ENCODE measurements around the gene OR14C36. TPM values are rescaled to one million over a fixed set of nuclear protein-coding genes. Genes with fewer than 3 reads are reported as not detected.
"Not testable (repeated sequence)": the region's sequence is repeated elsewhere in the genome, so short reads cannot be mapped to it uniquely, and the experiment has no call there.

OR14C36 gene
- total RNA-seq, 1 experiment from 2014 or later, result not detected

DNA sequence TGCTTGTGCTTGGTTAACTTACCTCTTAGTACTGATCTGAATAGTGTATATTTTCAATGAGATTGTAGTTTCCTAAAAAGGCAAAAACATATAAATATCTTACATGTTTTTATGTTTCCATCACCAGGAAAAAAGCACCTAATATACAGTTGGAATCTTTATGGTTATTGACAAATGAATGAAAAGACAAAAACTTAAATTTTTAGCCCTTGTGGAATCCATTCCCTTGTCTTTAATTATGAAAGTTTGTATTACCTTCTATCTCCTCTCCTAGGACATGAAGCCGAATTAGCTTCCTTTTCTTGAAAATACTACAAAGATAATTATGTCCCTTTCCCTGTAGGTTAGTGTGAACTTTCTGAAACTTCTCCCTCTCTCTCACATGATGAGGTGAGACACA, 45.3 kb upstream of the OR14C36 start, which contains the start of gene OR2T12:
TSS of gene OR2T12 (minus strand) at position 101 of the 400 bp plus-strand sequence. CDS start 7,846 bp downstream, outside the sequence.
- Histone ChIP-seq H3K4me1 (ENCODE audit: control insufficient read depth in 1 of 2, insufficient read depth in 2 of 2, low read length in 2 of 2) (no peaks in the 10 kb centered on the region), H3K9me2 (ENCODE audit: insufficient read depth) (no peaks in the 10 kb centered on the region), H3K4me2 (ENCODE audit: low read length) (no peak within 1 kb of the TSS), H3K4me3 (replicated peaks in 1 of 2; ENCODE audit: low read depth in 1 of 2, low read length in 2 of 2) (no peak within 1 kb of the TSS), H3K9ac (ENCODE audit: low read length) (no peak within 1 kb of the TSS), H3K36me3 (ENCODE audit: control insufficient read depth in 1 of 2, insufficient read depth in 2 of 2, low read length in 2 of 2) (no peaks in the 10 kb centered on the region), H2AFZ (ENCODE audit: low read depth, low read length, poor library complexity, severe bottlenecking) (no peak within 1 kb of the TSS), H3K79me2 (ENCODE audit: insufficient read depth, low read length) (no peaks in the 10 kb centered on the region), H3K27me3 (ENCODE audit: insufficient read depth, low read length) (no peaks in the 10 kb centered on the region), H3K9me3 (ENCODE audit: control insufficient read depth in 1 of 2, insufficient read depth in 1 of 2, low read depth in 1 of 2, low read length in 2 of 2) (peaks cover 0 to 4% of the 10 kb centered on the region in 2 experiments; a peak in 1 of 4 replicates), H4K20me1 (ENCODE audit: insufficient read depth) (no peaks in the 10 kb centered on the region), H3K27ac (ENCODE audit: low read depth, low read length) (no peak within 1 kb of the TSS)
- ATAC-seq, result no peak
- POLR2A ChIA-PET, result no interaction called here
- TF ChIP-seq CBX3 (IDR thresholded peaks at IDR 0.05; ENCODE audit: low read depth) (no peak), YY1 (IDR thresholded peaks at IDR 0.05; ENCODE audit: extremely low read depth, insufficient replicate concordance, low read depth, low read length) (no peak), SRF (IDR thresholded peaks at IDR 0.05; ENCODE audit: low read depth) (no peak), MAX (IDR thresholded peaks at IDR 0.05) (no peak), POLR2A (IDR thresholded peaks at IDR 0.05; ENCODE audit: borderline replicate concordance, extremely low read depth, insufficient read depth, insufficient read length) (no peak), SIN3A (IDR thresholded peaks at IDR 0.05; ENCODE audit: low read depth) (no peak), FOSL1 (IDR thresholded peaks at IDR 0.05; ENCODE audit: low read depth) (no peak), ELF1 (IDR thresholded peaks at IDR 0.05; ENCODE audit: borderline replicate concordance, low read depth) (no peak), TCF7L2 (IDR thresholded peaks at IDR 0.05; ENCODE audit: borderline replicate concordance, extremely low read depth, insufficient read depth, insufficient read length) (no peak), SP1 (IDR thresholded peaks at IDR 0.05; ENCODE audit: low read depth) (no peak), EZH2phosphoT487 (IDR thresholded peaks at IDR 0.05; ENCODE audit: borderline replicate concordance) (no peak), EZH2 (IDR thresholded peaks at IDR 0.05) (no peak), EGR1 (IDR thresholded peaks at IDR 0.05; ENCODE audit: low read depth) (no peak), ZFX (IDR thresholded peaks at IDR 0.05) (no peak), CEBPB (IDR thresholded peaks at IDR 0.05; ENCODE audit: low read depth) (no peak), RAD21 (IDR thresholded peaks at IDR 0.05; ENCODE audit: low read depth) (no peak)
- TF ChIP-seq, protein P1, sequence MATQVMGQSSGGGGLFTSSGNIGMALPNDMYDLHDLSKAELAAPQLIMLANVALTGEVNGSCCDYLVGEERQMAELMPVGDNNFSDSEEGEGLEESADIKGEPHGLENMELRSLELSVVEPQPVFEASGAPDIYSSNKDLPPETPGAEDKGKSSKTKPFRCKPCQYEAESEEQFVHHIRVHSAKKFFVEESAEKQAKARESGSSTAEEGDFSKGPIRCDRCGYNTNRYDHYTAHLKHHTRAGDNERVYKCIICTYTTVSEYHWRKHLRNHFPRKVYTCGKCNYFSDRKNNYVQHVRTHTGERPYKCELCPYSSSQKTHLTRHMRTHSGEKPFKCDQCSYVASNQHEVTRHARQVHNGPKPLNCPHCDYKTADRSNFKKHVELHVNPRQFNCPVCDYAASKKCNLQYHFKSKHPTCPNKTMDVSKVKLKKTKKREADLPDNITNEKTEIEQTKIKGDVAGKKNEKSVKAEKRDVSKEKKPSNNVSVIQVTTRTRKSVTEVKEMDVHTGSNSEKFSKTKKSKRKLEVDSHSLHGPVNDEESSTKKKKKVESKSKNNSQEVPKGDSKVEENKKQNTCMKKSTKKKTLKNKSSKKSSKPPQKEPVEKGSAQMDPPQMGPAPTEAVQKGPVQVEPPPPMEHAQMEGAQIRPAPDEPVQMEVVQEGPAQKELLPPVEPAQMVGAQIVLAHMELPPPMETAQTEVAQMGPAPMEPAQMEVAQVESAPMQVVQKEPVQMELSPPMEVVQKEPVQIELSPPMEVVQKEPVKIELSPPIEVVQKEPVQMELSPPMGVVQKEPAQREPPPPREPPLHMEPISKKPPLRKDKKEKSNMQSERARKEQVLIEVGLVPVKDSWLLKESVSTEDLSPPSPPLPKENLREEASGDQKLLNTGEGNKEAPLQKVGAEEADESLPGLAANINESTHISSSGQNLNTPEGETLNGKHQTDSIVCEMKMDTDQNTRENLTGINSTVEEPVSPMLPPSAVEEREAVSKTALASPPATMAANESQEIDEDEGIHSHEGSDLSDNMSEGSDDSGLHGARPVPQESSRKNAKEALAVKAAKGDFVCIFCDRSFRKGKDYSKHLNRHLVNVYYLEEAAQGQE (IDR thresholded peaks at IDR 0.05; ENCODE audit: low read depth), result no peak
- TF ChIP-seq, protein P2, sequence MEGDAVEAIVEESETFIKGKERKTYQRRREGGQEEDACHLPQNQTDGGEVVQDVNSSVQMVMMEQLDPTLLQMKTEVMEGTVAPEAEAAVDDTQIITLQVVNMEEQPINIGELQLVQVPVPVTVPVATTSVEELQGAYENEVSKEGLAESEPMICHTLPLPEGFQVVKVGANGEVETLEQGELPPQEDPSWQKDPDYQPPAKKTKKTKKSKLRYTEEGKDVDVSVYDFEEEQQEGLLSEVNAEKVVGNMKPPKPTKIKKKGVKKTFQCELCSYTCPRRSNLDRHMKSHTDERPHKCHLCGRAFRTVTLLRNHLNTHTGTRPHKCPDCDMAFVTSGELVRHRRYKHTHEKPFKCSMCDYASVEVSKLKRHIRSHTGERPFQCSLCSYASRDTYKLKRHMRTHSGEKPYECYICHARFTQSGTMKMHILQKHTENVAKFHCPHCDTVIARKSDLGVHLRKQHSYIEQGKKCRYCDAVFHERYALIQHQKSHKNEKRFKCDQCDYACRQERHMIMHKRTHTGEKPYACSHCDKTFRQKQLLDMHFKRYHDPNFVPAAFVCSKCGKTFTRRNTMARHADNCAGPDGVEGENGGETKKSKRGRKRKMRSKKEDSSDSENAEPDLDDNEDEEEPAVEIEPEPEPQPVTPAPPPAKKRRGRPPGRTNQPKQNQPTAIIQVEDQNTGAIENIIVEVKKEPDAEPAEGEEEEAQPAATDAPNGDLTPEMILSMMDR (IDR thresholded peaks at IDR 0.05 in 2 of 3, conservative IDR thresholded peaks at IDR 0.05 in 1 of 3; ENCODE audit: borderline replicate concordance in 1 of 3, insufficient read depth in 1 of 3, low read depth in 2 of 3, low read length in 2 of 3), result no peak
- TF ChIP-seq, protein P3, sequence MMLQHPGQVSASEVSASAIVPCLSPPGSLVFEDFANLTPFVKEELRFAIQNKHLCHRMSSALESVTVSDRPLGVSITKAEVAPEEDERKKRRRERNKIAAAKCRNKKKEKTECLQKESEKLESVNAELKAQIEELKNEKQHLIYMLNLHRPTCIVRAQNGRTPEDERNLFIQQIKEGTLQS (IDR thresholded peaks at IDR 0.05), result no peak
- intact Hi-C loops (cut with micrococcal nuclease), result no loop called here
- DNase-seq (ENCODE audit: low read depth, low spot score), result no peak
- RAD21 ChIA-PET (ENCODE audit: low non-redundant PET in 1 of 2, low total read pairs in 2 of 2, uncharacterized antibody in 2 of 2, unreplicated experiment in 2 of 2), result no interaction called here
- CTCF ChIA-PET, result no interaction called here
- BruUV-seq (replicated peaks), result no TSS peak

GRCh38 chr1:248305672-248306071, 42.9 kb upstream of the OR14C36 start:
- intact Hi-C loops (cut with micrococcal nuclease); ATAC-seq; H3K4me1 ChIP-seq (ENCODE audit: control insufficient read depth in 1 of 2, insufficient read depth in 2 of 2, low read length in 2 of 2); H3K4me2 ChIP-seq (ENCODE audit: low read length); H2AFZ ChIP-seq (ENCODE audit: low read depth, low read length, poor library complexity, severe bottlenecking); H3K27ac ChIP-seq (ENCODE audit: low read depth, low read length); BruUV-seq (replicated peaks); POLR2A ChIA-PET; H3K9me2 ChIP-seq (ENCODE audit: insufficient read depth); RAD21 ChIA-PET (ENCODE audit: low non-redundant PET in 1 of 2, low total read pairs in 2 of 2, uncharacterized antibody in 2 of 2, unreplicated experiment in 2 of 2); H3K79me2 ChIP-seq (ENCODE audit: insufficient read depth, low read length); H3K9ac ChIP-seq (ENCODE audit: low read length); H3K27me3 ChIP-seq (ENCODE audit: insufficient read depth, low read length); H3K4me3 ChIP-seq (replicated peaks in 1 of 2; ENCODE audit: low read depth in 1 of 2, low read length in 2 of 2); CTCF ChIA-PET; H3K36me3 ChIP-seq (ENCODE audit: control insufficient read depth in 1 of 2, insufficient read depth in 2 of 2, low read length in 2 of 2); DNase-seq (ENCODE audit: low read depth, low spot score); H4K20me1 ChIP-seq (ENCODE audit: insufficient read depth): not testable (repeated sequence)
- H3K9me3 ChIP-seq (ENCODE audit: control insufficient read depth in 1 of 2, insufficient read depth in 1 of 2, low read depth in 1 of 2, low read length in 2 of 2), result peaks cover 0 to 12% of the 10 kb centered on the region in 2 experiments; a peak in 2 of 4 replicates
